ENCODE measurements around the gene RANBP9.

The RANBP9 gene

GRCh38 chr6:13604135-13604534 is 107.5 kb downstream of the RANBP9 start:
- no peak for DNase-seq (ENCODE audit: low read depth in 2 of 2)

GRCh38 chr6:13600036-13600435 is 111.6 kb downstream of the RANBP9 start:
- DNase-seq (ENCODE audit: low read depth in 2 of 2), result no peak

- no peak for DNase-seq (ENCODE audit: low read depth in 2 of 2)
Observed at GRCh38 chr6:13597073-13597472, 114.6 kb downstream of the RANBP9 start.

- no peak for DNase-seq (ENCODE audit: low read depth in 2 of 2)
Observed at GRCh38 chr6:13593720-13594119, 117.9 kb downstream of the RANBP9 start.

GRCh38 chr6:13593103-13593502 is 118.5 kb downstream of the RANBP9 start:
- DNase-seq (ENCODE audit: low read depth in 2 of 2), result no peak

GRCh38 chr6:13591205-13591921 is 120.3 kb downstream of the RANBP9 start:
- no peak for DNase-seq (ENCODE audit: low read depth in 2 of 2)

GRCh38 chr6:13590574-13591153 is 121.0 kb downstream of the RANBP9 start:
- no peak for DNase-seq (ENCODE audit: low read depth in 2 of 2)

GRCh38 chr6:13589801-13590200 is 121.8 kb downstream of the RANBP9 start:
- DNase-seq (ENCODE audit: low read depth in 2 of 2), result no peak

GRCh38 chr6:13586603-13587542 is 124.8 kb downstream of the RANBP9 start:
- no peak for DNase-seq (ENCODE audit: low read depth in 2 of 2)

GRCh38 chr6:13581700-13582229 is 129.9 kb downstream of the RANBP9 start:
- no peak for DNase-seq (ENCODE audit: low read depth in 2 of 2)

- DNase-seq (ENCODE audit: low read depth in 2 of 2), result no peak
Observed at GRCh38 chr6:13579911-13580310, 131.7 kb downstream of the RANBP9 start.

- no peak for DNase-seq (ENCODE audit: low read depth in 2 of 2)
Observed at GRCh38 chr6:13577926-13578325, 133.7 kb downstream of the RANBP9 start.

GRCh38 chr6:13576017-13576416 is 135.6 kb downstream of the RANBP9 start:
- no peak for DNase-seq (ENCODE audit: low read depth in 2 of 2)

- peak in 1 of 2 donors; percentile 47 for DNase-seq (ENCODE audit: low read depth in 2 of 2)
Observed at GRCh38 chr6:13575377-13575775, 136.3 kb downstream of the RANBP9 start.

GRCh38 chr6:13574571-13575376 is 136.9 kb downstream of the RANBP9 start, which contains the start of gene SIRT5:
Gene SIRT5 (plus strand): TSS chr6:13574601. CDS start chr6:13584111, 9,510 bp downstream.
- DNase-seq (ENCODE audit: low read depth in 2 of 2), result peak; percentile 37 to 40

GRCh38 chr6:13574149-13574570 is 137.5 kb downstream of the RANBP9 start:
- peak; percentile 85 to 90 for DNase-seq (ENCODE audit: low read depth in 2 of 2)

- no peak for DNase-seq (ENCODE audit: low read depth in 2 of 2)
Observed at GRCh38 chr6:13573669-13574110, 137.9 kb downstream of the RANBP9 start.

- no peak for DNase-seq (ENCODE audit: low read depth in 2 of 2)
Observed at GRCh38 chr6:13572951-13573654, 138.5 kb downstream of the RANBP9 start.

- no peak for DNase-seq (ENCODE audit: low read depth in 2 of 2)
Observed at GRCh38 chr6:13572240-13572639, 139.4 kb downstream of the RANBP9 start.
